Prostate gland (tissue), 2 donors: ENCODE results near the gene DDX21.

Experiments
- CTCF ChIP-seq, 4 experiments: fragments of 200-600 bp in 2 of 4; fragments of 450-650 bp in 2 of 4; sonication (generic) in 2 of 4; IDR thresholded peaks; 1 replicate in 3 of 4; 2 replicates in 1 of 4; pipeline ENCODE4 v1.5.1; 2016 to 2019; ENCODE audit warnings: antibody characterized with exemption in 4 of 4, mild to moderate bottlenecking in 2 of 4, moderate library complexity in 2 of 4
- POLR2A ChIP-seq: fragments of 450-650 bp; IDR thresholded peaks from one replicate; pipeline ENCODE4 v1.6.1; 2016; ENCODE audit warnings: antibody characterized with exemption, mild to moderate bottlenecking

GRCh38 chr10:68992636-68993440 is 36.9 kb downstream of the DDX21 start:
- TF ChIP-seq CTCF (IDR thresholded peaks at IDR 0.05) (no peak), POLR2A (no peak)
